Subcutaneous abdominal adipose tissue (tissue), 5 donors: Measurements from ENCODE around the gene TAC4.

Source experiments
- H3K27ac ChIP-seq: one replicate; pipeline ENCODE4 v1.7.0; 2013; ENCODE audit warnings: low read depth, mild to moderate bottlenecking, inconsistent platforms, low read length, moderate library complexity
- H3K27me3 ChIP-seq, 5 donors: one replicate each; pipeline ENCODE4 v1.7.0; 2013; ENCODE audit warnings: low read length in 5 of 5, inconsistent platforms in 1 of 5; ENCODE audit not compliant: control insufficient read depth in 5 of 5, insufficient read depth in 4 of 5
- H3K36me3 ChIP-seq, 5 donors: one replicate each; pipeline ENCODE4 v1.7.0; 2013; ENCODE audit warnings: low read length in 5 of 5; ENCODE audit not compliant: control insufficient read depth in 5 of 5, insufficient read depth in 5 of 5
- H3K4me1 ChIP-seq, 5 donors: one replicate each; pipeline ENCODE4 v1.7.0; 2013; ENCODE audit warnings: low read length in 5 of 5, mild to moderate bottlenecking in 3 of 5, moderate library complexity in 1 of 5; ENCODE audit not compliant: control insufficient read depth in 5 of 5, insufficient read depth in 5 of 5
- H3K4me3 ChIP-seq, 5 donors: one replicate each; pipeline ENCODE4 v1.7.0; 2013; ENCODE audit warnings: low read length in 5 of 5, low read depth in 1 of 5
- H3K9ac ChIP-seq, 5 donors: one replicate each; pipeline ENCODE4 v1.7.0; 2013; ENCODE audit warnings: low read length in 5 of 5, mild to moderate bottlenecking in 4 of 5, moderate library complexity in 3 of 5
- H3K9me3 ChIP-seq, 5 donors: one replicate each; pipeline ENCODE4 v1.7.0; 2013; ENCODE audit warnings: low read length in 5 of 5; ENCODE audit not compliant: control insufficient read depth in 5 of 5
- donor health status: healthy.
- donor health status: healthy.
- donor health status: healthy.
- donor health status: healthy.
- donor health status: healthy.

Gene TAC4

GRCh38 chr17:49846938-49847712 is 744 bp downstream of the TAC4 start:
- H3K4me3 ChIP-seq = no peak overlapping the region
- peaks cover 0 to 10% (median 2%) of the 10 kb centered on the region in 5 donors for H3K36me3 ChIP-seq
- no peak overlapping the region for H3K9ac ChIP-seq
- H3K27me3 ChIP-seq = peaks cover 0 to 11% (median 3%) of the 10 kb centered on the region in 5 donors
- H3K27ac ChIP-seq = no peak overlapping the region
- H3K4me1 ChIP-seq = peaks cover 3 to 29% (median 24%) of the 10 kb centered on the region in 5 donors
- no peaks in the 10 kb centered on the region for H3K9me3 ChIP-seq

GRCh38 chr17:49845321-49845720 is 2.5 kb downstream of the TAC4 start:
- Histone ChIP-seq H3K4me3 (no peak overlapping the region), H3K27me3 (peaks cover 0 to under 1% (median 0%) of the 10 kb centered on the region in 5 donors), H3K4me1 (peaks cover 3 to 14% (median 9%) of the 10 kb centered on the region in 5 donors), H3K9me3 (no peaks in the 10 kb centered on the region), H3K36me3 (peaks cover 0 to 10% (median 2%) of the 10 kb centered on the region in 5 donors), H3K9ac (peak overlapping the region in 1 of 5 donors; percentile 23), H3K27ac (no peak overlapping the region)

GRCh38 chr17:49843774-49844350 is 4.0 kb downstream of the TAC4 start:
- H3K27me3 ChIP-seq = no peaks in the 10 kb centered on the region
- H3K9ac ChIP-seq = no peak overlapping the region
- peaks cover 0 to 10% (median 2%) of the 10 kb centered on the region in 5 donors for H3K36me3 ChIP-seq
- no peak overlapping the region for H3K4me3 ChIP-seq
- no peaks in the 10 kb centered on the region for H3K9me3 ChIP-seq
- no peak overlapping the region for H3K27ac ChIP-seq
- peaks cover 3 to 14% (median 9%) of the 10 kb centered on the region in 5 donors for H3K4me1 ChIP-seq

- Histone ChIP-seq H3K36me3 (peaks cover 0 to 10% (median 2%) of the 10 kb centered on the region in 5 donors), H3K27me3 (no peaks in the 10 kb centered on the region), H3K4me1 (peaks cover 3 to 14% (median 9%) of the 10 kb centered on the region in 5 donors), H3K9me3 (no peaks in the 10 kb centered on the region), H3K27ac (no peak overlapping the region), H3K4me3 (no peak overlapping the region), H3K9ac (no peak overlapping the region)
Observed at GRCh38 chr17:49842846-49843245, 5.0 kb downstream of the TAC4 start.

GRCh38 chr17:49842371-49842770 is 5.5 kb downstream of the TAC4 start:
- no peak overlapping the region for H3K4me3 ChIP-seq
- H3K36me3 ChIP-seq = peaks cover 0 to 10% (median 2%) of the 10 kb centered on the region in 5 donors
- H3K27me3 ChIP-seq = no peaks in the 10 kb centered on the region
- peaks cover 3 to 18% (median 9%) of the 10 kb centered on the region in 5 donors for H3K4me1 ChIP-seq
- no peak overlapping the region for H3K27ac ChIP-seq
- no peak overlapping the region for H3K9ac ChIP-seq
- no peaks in the 10 kb centered on the region for H3K9me3 ChIP-seq

- H3K4me3 ChIP-seq = no peak overlapping the region
- H3K9ac ChIP-seq = no peak overlapping the region
- H3K4me1 ChIP-seq = peaks cover 3 to 24% (median 10%) of the 10 kb centered on the region in 5 donors
- H3K36me3 ChIP-seq = peaks cover 0 to 4% (median 0%) of the 10 kb centered on the region in 5 donors
- no peak overlapping the region for H3K27ac ChIP-seq
- H3K9me3 ChIP-seq = no peaks in the 10 kb centered on the region
- no peaks in the 10 kb centered on the region for H3K27me3 ChIP-seq
Observed at GRCh38 chr17:49841548-49841947, 6.3 kb downstream of the TAC4 start.

- Histone ChIP-seq H3K27me3 (no peaks in the 10 kb centered on the region), H3K9ac (no peak overlapping the region), H3K4me3 (no peak overlapping the region), H3K27ac (no peak overlapping the region), H3K36me3 (peaks cover 0 to 3% (median 2%) of the 10 kb centered on the region in 5 donors), H3K4me1 (peaks cover 3 to 24% (median 12%) of the 10 kb centered on the region in 5 donors), H3K9me3 (no peaks in the 10 kb centered on the region)
Observed at GRCh38 chr17:49839455-49839854, 8.4 kb downstream of the TAC4 start.

GRCh38 chr17:49836111-49837030 is 11.5 kb downstream of the TAC4 start:
- H3K27ac ChIP-seq = no peak overlapping the region
- H3K9me3 ChIP-seq = no peaks in the 10 kb centered on the region
- H3K27me3 ChIP-seq = no peaks in the 10 kb centered on the region
- no peak overlapping the region for H3K9ac ChIP-seq
- H3K36me3 ChIP-seq = peaks cover 0 to 28% (median 16%) of the 10 kb centered on the region in 5 donors
- peaks cover 6 to 44% (median 15%) of the 10 kb centered on the region in 5 donors for H3K4me1 ChIP-seq
- H3K4me3 ChIP-seq = no peak overlapping the region

- Histone ChIP-seq H3K9me3 (no peaks in the 10 kb centered on the region), H3K4me1 (peaks cover 6 to 44% (median 15%) of the 10 kb centered on the region in 5 donors), H3K4me3 (no peak overlapping the region), H3K27ac (no peak overlapping the region), H3K27me3 (no peaks in the 10 kb centered on the region), H3K9ac (no peak overlapping the region), H3K36me3 (peaks cover 0 to 36% (median 18%) of the 10 kb centered on the region in 5 donors)
Observed at GRCh38 chr17:49835472-49835871, 12.4 kb downstream of the TAC4 start.
